Esophagus muscularis mucosa (tissue), 3 donors: Measurements from ENCODE around the gene MRPS15.

Source experiments
- POLR2A ChIP-seq: fragments of 450-650 bp; IDR thresholded peaks from one replicate; pipeline ENCODE4 v1.6.1; 2017; ENCODE audit warnings: antibody characterized with exemption, moderate library complexity, mild to moderate bottlenecking, low read depth
- TF ChIP-seq, protein P1 (sequence below), 3 experiments: fragments of 200-600 bp in 2 of 3; fragments of 450-650 bp in 1 of 3; sonication (generic) in 2 of 3; IDR thresholded peaks; one replicate each; pipeline ENCODE4 v1.5.1; 2017 to 2019; ENCODE audit warnings: antibody characterized with exemption in 3 of 3, mild to moderate bottlenecking in 2 of 3, moderate library complexity in 1 of 3

DNA sequence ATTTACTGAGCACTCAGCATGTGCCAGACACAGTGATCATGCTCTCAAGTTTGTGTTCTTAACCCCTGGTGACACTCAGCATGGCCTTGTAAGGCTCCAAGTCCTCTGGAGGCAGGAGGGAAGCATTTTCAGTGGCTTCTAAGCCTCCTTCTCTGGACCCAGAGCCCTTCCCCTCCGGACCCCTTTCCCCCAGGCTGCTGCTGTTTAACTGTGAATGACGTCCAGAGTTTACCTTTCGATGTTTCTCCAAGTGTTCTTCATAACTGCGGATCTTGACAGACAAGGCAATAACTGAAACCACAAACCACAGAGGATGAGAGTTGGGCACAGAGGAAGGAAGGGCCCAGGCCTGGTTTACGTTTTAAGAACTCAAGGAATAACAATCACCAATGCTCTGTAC lies 6.5 kb downstream of the MRPS15 start:
- TF ChIP-seq POLR2A, result no peak
- TF ChIP-seq, protein P1, sequence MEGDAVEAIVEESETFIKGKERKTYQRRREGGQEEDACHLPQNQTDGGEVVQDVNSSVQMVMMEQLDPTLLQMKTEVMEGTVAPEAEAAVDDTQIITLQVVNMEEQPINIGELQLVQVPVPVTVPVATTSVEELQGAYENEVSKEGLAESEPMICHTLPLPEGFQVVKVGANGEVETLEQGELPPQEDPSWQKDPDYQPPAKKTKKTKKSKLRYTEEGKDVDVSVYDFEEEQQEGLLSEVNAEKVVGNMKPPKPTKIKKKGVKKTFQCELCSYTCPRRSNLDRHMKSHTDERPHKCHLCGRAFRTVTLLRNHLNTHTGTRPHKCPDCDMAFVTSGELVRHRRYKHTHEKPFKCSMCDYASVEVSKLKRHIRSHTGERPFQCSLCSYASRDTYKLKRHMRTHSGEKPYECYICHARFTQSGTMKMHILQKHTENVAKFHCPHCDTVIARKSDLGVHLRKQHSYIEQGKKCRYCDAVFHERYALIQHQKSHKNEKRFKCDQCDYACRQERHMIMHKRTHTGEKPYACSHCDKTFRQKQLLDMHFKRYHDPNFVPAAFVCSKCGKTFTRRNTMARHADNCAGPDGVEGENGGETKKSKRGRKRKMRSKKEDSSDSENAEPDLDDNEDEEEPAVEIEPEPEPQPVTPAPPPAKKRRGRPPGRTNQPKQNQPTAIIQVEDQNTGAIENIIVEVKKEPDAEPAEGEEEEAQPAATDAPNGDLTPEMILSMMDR (IDR thresholded peaks at IDR 0.05), result no peak
